ENCODE measurements around the gene TTC39A.
"Not testable (repeated sequence)": the region's sequence is repeated elsewhere in the genome, so short reads cannot be mapped to it uniquely, and the experiment has no call there.

TTC39A gene

GRCh38 chr1:51266791-51267190 lies 63.6 kb downstream of the TTC39A start:
- DNase-seq (ENCODE audit: low read depth, low spot score): no peak

DNA sequence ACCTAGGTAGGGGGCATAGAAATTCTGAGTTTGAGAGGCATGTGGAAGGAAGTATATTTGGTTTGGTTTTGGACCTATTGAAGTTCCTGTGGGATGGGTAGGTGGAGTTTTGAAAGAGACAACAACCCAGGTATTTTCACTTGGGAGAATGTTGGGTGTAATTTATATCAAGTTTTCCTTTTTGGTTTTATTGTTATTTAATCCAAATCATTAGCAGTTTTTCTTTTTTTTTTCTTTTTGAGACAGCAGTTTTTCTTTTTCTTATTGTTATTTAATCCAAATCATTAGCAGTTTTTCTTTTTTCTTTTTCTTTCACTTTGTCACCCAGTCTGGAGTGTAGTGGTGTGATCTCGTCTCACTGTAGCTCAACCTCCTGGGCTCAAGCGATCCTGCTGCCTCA lies 64.2 kb downstream of the TTC39A start:
- no peak for DNase-seq (ENCODE audit: low read depth, low spot score)

GRCh38 chr1:51265618-51266017 lies 64.7 kb downstream of the TTC39A start:
- no peak for DNase-seq (ENCODE audit: low read depth, low spot score)

GRCh38 chr1:51264451-51264850 lies 65.9 kb downstream of the TTC39A start:
- DNase-seq (ENCODE audit: low read depth, low spot score): no peak

GRCh38 chr1:51263147-51263877 lies 67.0 kb downstream of the TTC39A start:
- DNase-seq (ENCODE audit: low read depth, low spot score): no peak

GRCh38 chr1:51255331-51255730 lies 75.0 kb downstream of the TTC39A start:
- no peak for DNase-seq (ENCODE audit: low read depth, low spot score)

DNA sequence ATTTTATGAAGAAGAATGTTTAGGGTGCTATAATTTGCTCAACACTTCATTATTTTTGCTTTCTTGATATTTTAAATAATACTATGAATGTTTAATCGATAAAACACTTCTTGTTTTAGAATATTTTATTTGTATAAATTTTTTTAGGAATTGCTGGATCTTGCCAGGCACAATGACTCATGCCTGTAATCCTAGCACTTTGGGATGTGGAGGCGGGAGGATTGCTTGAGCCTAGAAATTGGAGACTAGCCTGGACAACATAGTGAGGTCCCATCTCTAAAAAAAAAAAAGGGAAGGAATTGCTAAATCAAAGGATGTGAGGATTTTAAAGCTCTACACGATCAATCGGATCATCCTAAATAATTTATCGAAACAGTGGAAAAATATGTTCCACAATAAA lies 76.7 kb downstream of the TTC39A start:
- DNase-seq (ENCODE audit: low read depth, low spot score): no peak

DNA sequence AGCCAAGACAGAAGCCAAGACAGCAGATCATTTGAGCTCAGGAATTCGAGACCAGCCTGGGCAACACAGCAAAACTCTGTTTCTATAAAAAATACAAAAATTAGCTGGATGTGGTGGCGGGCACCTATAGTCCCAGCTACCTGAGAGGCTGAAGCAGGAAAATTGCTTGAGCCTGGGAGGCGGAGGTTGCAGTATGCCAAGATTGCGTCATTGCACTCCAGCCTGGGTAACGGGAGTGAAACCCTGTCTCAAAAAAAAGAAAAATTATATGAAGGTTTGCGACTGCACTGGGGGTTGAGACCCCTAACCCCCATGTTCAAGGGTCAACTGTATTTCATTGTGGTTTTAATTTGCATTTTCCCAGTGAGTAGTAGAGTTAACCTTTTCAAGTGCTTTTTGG lies 78.0 kb downstream of the TTC39A start:
- no peak for DNase-seq (ENCODE audit: low read depth, low spot score)

GRCh38 chr1:51251165-51251564 lies 79.2 kb downstream of the TTC39A start:
- not testable (repeated sequence) for DNase-seq (ENCODE audit: low read depth, low spot score)

GRCh38 chr1:51250729-51251128 lies 79.6 kb downstream of the TTC39A start:
- DNase-seq (ENCODE audit: low read depth, low spot score): not testable (repeated sequence)

DNA sequence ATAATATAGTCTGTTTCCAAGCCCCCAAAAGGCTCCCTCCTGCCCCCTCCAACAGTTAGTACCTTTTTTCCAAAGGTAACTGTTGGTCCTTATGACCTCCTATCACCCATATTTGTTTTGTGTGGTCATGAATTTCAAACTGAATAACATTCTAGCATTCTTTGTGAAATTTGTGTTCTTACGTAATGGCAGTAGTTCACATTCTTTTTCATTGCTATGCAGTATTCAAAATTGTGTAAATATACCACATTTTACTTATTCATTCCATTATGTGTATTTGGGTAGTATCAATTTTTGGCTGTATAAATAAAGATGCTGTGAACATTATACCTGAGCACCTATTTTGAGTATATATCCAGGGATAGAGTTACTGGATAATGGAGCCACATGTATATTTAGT lies 80.9 kb downstream of the TTC39A start:
- no peak for DNase-seq (ENCODE audit: low read depth, low spot score)

DNA sequence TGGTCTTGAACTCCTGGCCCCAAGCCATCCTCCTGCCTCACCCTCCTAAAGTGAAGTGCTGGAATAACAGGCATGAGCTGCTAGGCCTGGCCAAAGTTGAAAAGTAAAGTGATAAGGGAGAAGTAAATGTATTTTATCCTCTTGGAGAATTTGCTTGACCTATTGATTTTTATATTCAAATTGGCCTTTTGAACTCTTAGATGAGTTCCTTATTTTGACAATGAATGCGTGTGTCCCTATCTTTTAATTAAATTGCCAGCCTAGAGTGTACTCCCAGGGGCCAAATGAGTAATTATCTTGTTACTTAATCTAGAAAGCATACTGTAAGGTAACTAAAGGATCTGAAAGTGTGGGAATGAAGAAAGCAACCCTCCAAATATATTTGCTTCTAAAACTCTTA lies 82.9 kb downstream of the TTC39A start:
- DNase-seq (ENCODE audit: low read depth, low spot score): no peak

GRCh38 chr1:51247022-51247421 lies 83.3 kb downstream of the TTC39A start:
- DNase-seq (ENCODE audit: low read depth, low spot score): no peak

GRCh38 chr1:51242546-51242945 lies 87.8 kb downstream of the TTC39A start:
- DNase-seq (ENCODE audit: low read depth, low spot score): no peak

DNA sequence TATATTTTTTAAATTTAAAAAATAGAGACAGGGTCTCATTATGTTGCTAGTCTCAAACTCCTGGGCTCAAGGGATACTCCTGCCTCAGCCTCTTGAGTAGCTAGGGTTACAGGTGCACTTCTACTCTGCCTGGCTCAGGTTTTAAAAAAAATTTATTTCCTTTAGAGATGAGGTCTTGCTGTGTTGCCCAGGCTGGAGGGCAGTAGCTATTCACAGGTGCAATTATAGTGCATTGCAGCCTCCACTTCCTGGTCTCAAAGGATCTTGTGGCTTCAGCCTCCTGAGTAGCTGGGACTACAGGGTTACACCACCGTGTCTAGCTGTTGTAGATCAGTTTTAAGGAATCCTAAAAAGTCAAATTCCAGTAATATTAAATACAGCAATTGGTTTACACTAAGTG lies 89.2 kb downstream of the TTC39A start:
- no peak for DNase-seq (ENCODE audit: low read depth, low spot score)

- DNase-seq (ENCODE audit: low read depth, low spot score): no peak
Measured at GRCh38 chr1:51240084-51240483, 90.3 kb downstream of the TTC39A start.

DNA sequence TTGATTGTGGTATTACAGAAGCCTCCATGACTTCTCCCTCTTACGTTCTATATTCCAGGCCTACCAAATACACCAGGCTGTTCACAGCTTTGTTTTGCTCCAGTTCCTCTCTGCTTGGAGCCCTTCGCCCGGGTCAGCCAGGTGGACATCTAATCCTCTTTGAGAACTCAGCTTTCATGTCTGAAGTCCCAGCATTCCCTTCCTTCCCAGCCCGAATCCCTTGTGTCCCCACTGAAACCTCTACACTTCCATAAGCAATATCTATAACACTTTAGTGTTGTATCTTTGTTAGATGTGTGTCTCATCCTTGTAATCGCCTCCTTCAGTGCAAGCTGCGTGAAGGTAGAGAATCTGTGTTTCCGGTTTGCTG lies 92.3 kb downstream of the TTC39A start:
- no peak for DNase-seq (ENCODE audit: low read depth, low spot score)

GRCh38 chr1:51237351-51238033 lies 92.9 kb downstream of the TTC39A start:
- no peak for DNase-seq (ENCODE audit: low read depth, low spot score)

Data from activated CD4-positive, CD25-positive, alpha-beta regulatory T cell treated with anti-CD3 and anti-CD28 coated beads, Interleukin-2, amount 50 U/mL, for 16 hours (primary cell).